Stimulated activated CD8-positive, alpha-beta memory T cell treated with anti-CD3 and anti-CD28 coated beads, Interleukin-15, amount 100 ng/mL, for 48 hours (primary cell): Measurements from ENCODE around the gene ALOX15.
"Not testable (repeated sequence)": the region's sequence is repeated elsewhere in the genome, so short reads cannot be mapped to it uniquely, and the experiment has no call there.

Source experiments
- DNase-seq, 2 donors: peaks; one replicate each; pipeline ENCODE4 v3.0.0-alpha.2; 2020; ENCODE audit warnings: low read depth in 2 of 2

ALOX15 gene

GRCh38 chr17:4617090-4617489 lies 24.4 kb downstream of the ALOX15 start:
- DNase-seq = no peak

- no peak for DNase-seq
These were observed 25.0 kb downstream of the ALOX15 start for GRCh38 chr17:4616476-4616875.

- DNase-seq = no peak
These were observed 30.8 kb downstream of the ALOX15 start for GRCh38 chr17:4610656-4611055.

GRCh38 chr17:4610162-4610561 lies 31.3 kb downstream of the ALOX15 start:
- no peak for DNase-seq

- DNase-seq = no peak
These were observed 31.7 kb downstream of the ALOX15 start for GRCh38 chr17:4609761-4610160.

- no peak for DNase-seq
These were observed 33.7 kb downstream of the ALOX15 start for GRCh38 chr17:4607773-4608187.

- no peak for DNase-seq
These were observed 34.2 kb downstream of the ALOX15 start for GRCh38 chr17:4607261-4607741.

GRCh38 chr17:4605826-4606225 lies 35.7 kb downstream of the ALOX15 start:
- DNase-seq = no peak

- DNase-seq = not testable (repeated sequence)
These were observed 36.7 kb downstream of the ALOX15 start for GRCh38 chr17:4604736-4605135.

GRCh38 chr17:4604111-4604644 lies 37.3 kb downstream of the ALOX15 start:
- DNase-seq = no peak

- no peak for DNase-seq
These were observed 39.4 kb downstream of the ALOX15 start for GRCh38 chr17:4602041-4602440.

- no peak for DNase-seq
These were observed 40.2 kb downstream of the ALOX15 start for GRCh38 chr17:4601326-4601725.

GRCh38 chr17:4600563-4600962 lies 40.9 kb downstream of the ALOX15 start:
- DNase-seq = no peak

GRCh38 chr17:4599505-4600281 lies 41.8 kb downstream of the ALOX15 start:
- DNase-seq = no peak

- no peak for DNase-seq
These were observed 42.5 kb downstream of the ALOX15 start for GRCh38 chr17:4598776-4599504.

- no peak for DNase-seq
These were observed 43.5 kb downstream of the ALOX15 start for GRCh38 chr17:4597975-4598374.

- DNase-seq = no peak
These were observed 44.7 kb downstream of the ALOX15 start for GRCh38 chr17:4596636-4597380.

- not testable (repeated sequence) for DNase-seq
These were observed 45.7 kb downstream of the ALOX15 start for GRCh38 chr17:4595685-4596342.

GRCh38 chr17:4594931-4595684 lies 46.4 kb downstream of the ALOX15 start:
- DNase-seq = peak in 1 of 2 donors; percentile 22

- no peak for DNase-seq
These were observed 47.1 kb downstream of the ALOX15 start for GRCh38 chr17:4594406-4594805.

- DNase-seq = no peak
These were observed 48.5 kb downstream of the ALOX15 start for GRCh38 chr17:4593021-4593421.
